ENCODE data around the gene TIMM44.
A peak's percentile ranks its signal among the peaks of the same experiment; 100 is the strongest.

TIMM44 gene

GRCh38 chr19:7888826-7889217, 54.6 kb downstream of the TIMM44 start:
- CTCF ChIA-PET: interaction anchor here (1.2 to 2.3 kb wide), 4 partner anchors 9 to 35 kb away, joined by 3 to 9 read pairs (median 5); no protein-coding TSS in a partner anchor
- TF ChIP-seq CTCF (IDR thresholded peaks at IDR 0.05; ENCODE audit: insufficient read depth, low read length, missing control alignments): no peak
- DNase-seq (ENCODE audit: low read depth, low spot score): no peak
- H3K4me3 ChIP-seq (ENCODE audit: low read depth, low read length): peak overlapping the region; percentile 83
- POLR2A ChIA-PET: interaction anchor here (0.6 to 1.3 kb wide), 4 partner anchors 8 to 32 kb away, joined by 3 to 7 read pairs (median 4); partner anchors contain the start of gene MAP2K7

GRCh38 chr19:7888145-7888825, 55.2 kb downstream of the TIMM44 start, which contains the start of gene LRRC8E:
LRRC8E (plus strand) TSS chr19:7888510; CDS start chr19:7895604, 7,094 bp downstream.
- no peak for DNase-seq (ENCODE audit: low read depth, low spot score)
- POLR2A ChIA-PET: interaction anchor here (0.6 to 1.3 kb wide), 4 partner anchors 9 to 33 kb away, joined by 3 to 7 read pairs (median 4); partner anchors contain the start of gene MAP2K7
- no peak for TF ChIP-seq CTCF (IDR thresholded peaks at IDR 0.05; ENCODE audit: insufficient read depth, low read length, missing control alignments)
- CTCF ChIA-PET: interaction anchor here (1.2 to 2.3 kb wide), 4 partner anchors 9 to 35 kb away, joined by 3 to 9 read pairs (median 5); no protein-coding TSS in a partner anchor
- peak within 1 kb of the TSS; percentile 83 for H3K4me3 ChIP-seq (ENCODE audit: low read depth, low read length)

DNA sequence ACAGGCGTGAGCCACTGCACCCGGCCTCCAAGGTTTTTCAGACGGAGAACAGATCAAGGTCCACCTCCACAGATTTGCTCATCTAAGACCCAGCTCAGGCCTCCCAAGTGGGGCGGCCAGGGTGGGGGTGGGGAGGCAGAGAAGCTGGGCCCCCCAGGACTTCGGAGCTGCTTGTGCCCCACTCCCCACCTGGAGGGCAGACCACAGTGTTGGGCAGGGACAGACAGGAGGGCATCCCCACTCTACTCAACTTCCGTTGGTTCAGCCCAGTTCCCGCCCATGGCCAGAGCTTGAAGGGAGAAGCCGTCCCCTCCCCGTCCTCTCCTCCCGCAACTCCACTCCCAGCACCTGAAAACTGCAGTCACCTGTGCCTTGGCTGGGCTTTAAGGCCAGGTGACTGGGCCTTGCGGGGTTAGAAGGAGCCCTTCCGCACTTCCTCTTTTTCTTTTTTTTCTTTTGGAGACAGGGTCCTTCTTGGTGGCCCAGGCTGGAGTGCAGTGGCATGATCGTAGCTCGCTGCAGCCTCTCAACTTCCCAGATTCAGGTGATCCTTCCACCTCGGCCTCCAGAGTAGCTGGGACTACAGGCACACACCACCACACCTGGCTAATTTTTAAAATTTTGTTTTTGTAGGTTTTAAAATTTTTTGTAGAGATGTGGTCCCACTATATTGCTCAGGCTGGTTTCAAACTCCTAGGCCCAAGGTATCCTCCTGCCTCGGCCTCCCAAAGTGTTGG, 55.9 kb downstream of the TIMM44 start:
- no peak for TF ChIP-seq CTCF (IDR thresholded peaks at IDR 0.05; ENCODE audit: insufficient read depth, low read length, missing control alignments)
- no peak for DNase-seq (ENCODE audit: low read depth, low spot score)
- H3K4me3 ChIP-seq (ENCODE audit: low read depth, low read length): peak overlapping the region; percentile 83; the same call in 1 of the 2 replicates
- POLR2A ChIA-PET: interaction anchor here (1.2 to 1.3 kb wide), 3 partner anchors 11 to 33 kb away, joined by 3 to 7 read pairs (median 4); partner anchors contain the start of gene MAP2K7
- CTCF ChIA-PET: interaction anchor here (1.1 to 2.8 kb wide), 6 partner anchors 14 to 34 kb away, joined by 3 to 13 read pairs (median 5); partner anchors contain the start of gene MAP2K7

DNA sequence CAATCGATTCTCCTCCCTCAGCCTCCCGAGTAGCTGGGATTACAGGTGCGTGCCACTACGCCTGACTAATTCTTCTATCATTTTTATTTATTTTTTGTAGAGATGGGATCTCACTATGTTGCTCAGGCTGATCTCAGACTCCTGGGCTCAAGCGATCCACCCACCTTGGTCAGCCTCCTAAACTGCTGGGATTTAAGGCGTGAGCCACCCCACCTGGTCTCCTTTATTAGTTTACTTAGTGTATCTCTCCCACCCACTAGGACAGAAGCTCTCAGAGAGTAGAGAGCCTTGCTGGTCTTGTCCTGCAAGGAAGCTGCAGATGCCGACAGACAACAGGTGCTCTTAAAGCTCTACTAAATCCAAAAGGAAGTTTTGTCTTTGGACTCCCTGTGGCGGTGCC, 57.6 kb downstream of the TIMM44 start:
- no peak for DNase-seq (ENCODE audit: low read depth, low spot score)
- ChIA-PET POLR2A (no interaction called here), CTCF (interaction anchor here (1.0 to 2.8 kb wide), 2 partner anchors 16 to 18 kb away, joined by 4 to 13 read pairs; partner anchors contain the start of gene MAP2K7)
- TF ChIP-seq CTCF (IDR thresholded peaks at IDR 0.05; ENCODE audit: insufficient read depth, low read length, missing control alignments): no peak
- no peak overlapping the region for H3K4me3 ChIP-seq (ENCODE audit: low read depth, low read length)

DNA sequence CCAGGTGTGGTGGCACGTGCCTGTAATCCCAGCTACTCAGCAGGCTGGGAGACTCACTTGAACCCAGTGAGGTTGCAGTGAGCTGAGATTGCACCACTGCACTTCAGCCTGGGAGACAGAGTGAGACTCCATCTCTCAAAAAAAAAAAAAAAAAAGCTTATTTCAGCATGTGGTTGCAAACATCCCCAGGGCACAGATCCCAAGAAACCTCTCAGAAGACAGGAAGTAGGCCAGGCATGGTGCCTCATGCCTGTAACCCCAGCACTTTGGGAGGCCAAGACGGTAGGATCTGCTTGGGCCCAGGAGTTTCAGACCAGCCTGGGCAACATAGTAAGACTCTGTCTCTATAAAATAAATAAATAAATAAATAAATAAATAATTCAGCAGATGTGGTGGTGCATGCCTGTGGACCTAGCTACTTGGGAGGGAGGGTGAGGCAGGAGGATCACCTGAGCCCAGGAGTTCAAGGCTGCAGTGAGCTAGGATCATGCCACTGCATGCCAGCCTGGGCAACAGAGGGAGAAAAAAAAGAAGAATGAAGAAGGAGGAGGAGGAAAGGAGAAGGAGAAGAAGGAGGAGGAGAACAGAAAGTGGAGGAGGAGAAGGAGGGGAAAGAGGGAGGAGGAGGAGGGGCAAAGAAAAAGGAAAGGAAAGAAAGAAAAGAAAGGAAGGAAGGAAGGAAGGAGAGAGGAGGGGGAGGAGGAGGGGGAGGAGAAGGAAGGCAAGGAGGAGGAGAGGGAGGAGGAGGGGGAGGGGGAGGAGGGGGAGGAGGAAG, 59.5 kb downstream of the TIMM44 start:
- no peak for TF ChIP-seq CTCF (IDR thresholded peaks at IDR 0.05; ENCODE audit: insufficient read depth, low read length, missing control alignments)
- CTCF ChIA-PET: interaction anchor here (0.9 to 1.0 kb wide), 2 partner anchors 15 to 20 kb away, joined by 3 to 7 read pairs; no protein-coding TSS in a partner anchor
- POLR2A ChIA-PET: interaction anchor here (1.0 kb wide), 1 partner anchor 36 kb away, joined by 3 read pairs; the partner anchor contains the start of gene SNAPC2
- no peak overlapping the region for H3K4me3 ChIP-seq (ENCODE audit: low read depth, low read length)
- no peak for DNase-seq (ENCODE audit: low read depth, low spot score)

Data from AG04449 (cell line).